ENCODE results near the gene GPRC5D.

GPRC5D gene

DNA sequence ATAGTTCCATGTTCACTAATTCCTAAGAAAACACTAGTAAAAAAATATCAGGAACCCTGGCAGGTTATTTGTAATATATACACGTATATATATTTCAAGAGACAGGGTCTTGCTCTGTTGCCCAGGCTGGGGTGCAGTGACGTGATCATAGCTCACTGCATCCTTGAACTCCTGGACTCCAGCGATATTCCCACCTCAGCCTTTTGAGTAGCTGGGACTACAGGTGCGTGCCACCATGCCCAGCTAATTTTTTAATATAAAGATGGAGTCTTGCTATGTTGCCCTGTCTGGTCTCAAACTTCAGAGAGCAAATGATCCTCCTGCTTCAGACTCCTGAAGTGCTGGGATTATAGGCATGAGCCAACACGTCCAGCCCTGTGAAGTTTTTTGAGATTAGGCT, 44.4 kb downstream of the GPRC5D start:
- Histone ChIP-seq H3K4me3 (ENCODE audit: low read length) (no peak overlapping the region), H3K9me3 (ENCODE audit: low read length) (no peaks in the 10 kb centered on the region), H3K36me3 (ENCODE audit: insufficient read depth, low read length) (no peaks in the 10 kb centered on the region), H3K4me1 (ENCODE audit: insufficient read depth, low read length) (no peaks in the 10 kb centered on the region), H3K27me3 (ENCODE audit: insufficient read depth, low read length) (peaks cover 2% of the 10 kb centered on the region), H2AFZ (ENCODE audit: low read depth, low read length) (no peak overlapping the region)

DNA sequence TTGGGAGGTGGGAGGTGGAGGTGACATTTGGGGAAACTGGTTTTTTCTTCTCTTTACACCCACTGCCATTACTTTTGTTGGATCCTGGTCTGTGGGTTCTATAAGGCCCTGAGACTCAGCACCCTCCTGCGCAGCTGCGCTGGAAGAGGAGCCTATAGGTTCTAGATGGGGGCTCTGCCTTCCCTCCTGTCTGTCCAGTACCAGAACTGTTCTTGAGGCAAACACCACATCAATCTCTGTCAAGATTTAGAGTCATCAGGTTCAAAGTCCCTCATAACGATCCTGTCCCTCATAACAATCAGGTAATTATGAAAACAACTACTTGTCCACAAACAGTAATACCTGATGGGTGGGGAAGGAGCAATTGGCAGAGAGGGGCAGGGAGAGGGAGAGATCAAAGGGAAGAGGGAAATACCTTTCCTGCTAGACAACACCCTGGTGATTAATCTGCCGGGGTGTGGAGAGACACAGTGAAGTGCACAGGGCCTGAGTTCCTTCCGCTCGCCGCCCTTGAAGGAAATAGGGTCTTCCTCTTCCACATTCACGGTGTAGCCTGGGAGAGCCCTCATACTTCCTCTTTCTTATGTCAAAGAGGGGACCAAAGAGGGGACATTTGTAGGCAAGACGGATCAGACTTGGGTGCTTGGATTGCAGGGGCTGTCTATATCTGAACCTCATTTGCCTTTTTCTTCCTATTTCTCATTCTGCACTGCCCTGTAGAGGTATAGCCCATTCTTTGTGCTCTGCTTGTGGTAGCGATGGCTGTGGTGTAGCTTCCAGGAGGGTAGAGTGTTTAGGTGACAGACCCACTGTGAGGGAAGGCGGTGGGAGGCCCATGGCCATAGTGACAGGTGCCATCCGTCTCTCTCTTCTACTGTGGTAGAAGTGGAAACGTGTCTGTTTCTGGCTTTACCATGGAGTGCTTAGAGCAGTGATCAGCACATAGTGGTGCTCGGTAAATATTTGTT, 48.0 kb downstream of the GPRC5D start:
- Histone ChIP-seq H3K9me3 (ENCODE audit: low read length) (no peaks in the 10 kb centered on the region), H3K27me3 (ENCODE audit: insufficient read depth, low read length) (peaks cover 2% of the 10 kb centered on the region), H3K36me3 (ENCODE audit: insufficient read depth, low read length) (no peaks in the 10 kb centered on the region), H2AFZ (ENCODE audit: low read depth, low read length) (no peak overlapping the region), H3K4me1 (ENCODE audit: insufficient read depth, low read length) (no peaks in the 10 kb centered on the region), H3K4me3 (ENCODE audit: low read length) (no peak overlapping the region)

DNA sequence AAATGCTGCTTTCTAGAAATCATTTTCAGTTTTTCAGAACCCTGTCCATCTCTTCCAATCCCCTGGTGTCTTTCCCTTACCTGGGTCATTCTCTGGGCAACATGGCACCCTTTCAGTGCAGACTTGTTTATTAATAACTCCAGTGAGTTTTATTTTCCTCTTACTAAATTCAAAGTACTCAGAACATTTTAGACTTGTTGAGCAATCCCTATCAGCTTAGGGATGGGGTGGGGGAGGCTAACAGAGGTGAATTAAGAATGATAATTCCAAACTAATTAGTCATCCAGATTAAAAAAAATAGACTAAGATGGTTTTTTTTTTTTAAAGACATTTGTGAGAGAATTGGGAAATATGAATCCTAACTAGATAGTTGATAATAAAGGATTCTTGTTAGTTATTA, 49.9 kb downstream of the GPRC5D start:
- Histone ChIP-seq H3K4me3 (ENCODE audit: low read length) (no peak overlapping the region), H3K36me3 (ENCODE audit: insufficient read depth, low read length) (no peaks in the 10 kb centered on the region), H3K4me1 (ENCODE audit: insufficient read depth, low read length) (no peaks in the 10 kb centered on the region), H3K9me3 (ENCODE audit: low read length) (no peaks in the 10 kb centered on the region), H3K27me3 (ENCODE audit: insufficient read depth, low read length) (peaks cover 2% of the 10 kb centered on the region), H2AFZ (ENCODE audit: low read depth, low read length) (no peak overlapping the region)

DNA sequence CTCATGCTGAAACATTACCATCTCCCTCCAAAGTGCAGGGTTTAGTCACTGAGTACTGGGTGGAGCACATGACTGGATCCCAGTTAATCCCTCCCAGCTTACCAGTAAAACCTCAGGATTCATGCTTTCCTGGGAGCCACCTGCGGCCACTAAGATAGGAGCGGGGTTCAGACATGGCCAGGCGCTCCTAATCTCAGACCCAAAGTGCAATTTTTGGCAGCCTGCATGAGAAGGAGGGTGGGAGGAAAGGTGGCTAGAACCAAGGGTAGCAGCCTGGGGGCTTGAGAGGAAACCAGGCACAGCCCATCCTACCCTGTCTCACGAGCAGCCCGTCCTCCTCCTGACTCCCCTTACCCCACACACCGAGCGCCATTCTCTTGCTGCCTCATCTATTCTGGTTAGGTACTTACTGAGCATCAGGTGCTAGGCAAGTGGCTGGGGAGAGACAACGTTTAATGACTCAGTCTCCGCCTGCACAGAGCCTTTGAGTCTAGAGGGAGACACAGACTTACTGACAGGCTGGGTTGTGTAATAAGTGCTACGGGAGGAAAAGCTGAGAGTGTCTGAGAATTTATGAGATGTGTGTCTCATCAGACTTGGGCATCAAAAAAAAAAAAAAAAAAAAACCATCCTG, 50.7 kb downstream of the GPRC5D start:
- Histone ChIP-seq H3K36me3 (ENCODE audit: insufficient read depth, low read length) (no peaks in the 10 kb centered on the region), H3K4me3 (ENCODE audit: low read length) (no peak overlapping the region), H3K9me3 (ENCODE audit: low read length) (no peaks in the 10 kb centered on the region), H3K4me1 (ENCODE audit: insufficient read depth, low read length) (no peaks in the 10 kb centered on the region), H2AFZ (ENCODE audit: low read depth, low read length) (no peak overlapping the region), H3K27me3 (ENCODE audit: insufficient read depth, low read length) (peaks cover 2% of the 10 kb centered on the region)

DNA sequence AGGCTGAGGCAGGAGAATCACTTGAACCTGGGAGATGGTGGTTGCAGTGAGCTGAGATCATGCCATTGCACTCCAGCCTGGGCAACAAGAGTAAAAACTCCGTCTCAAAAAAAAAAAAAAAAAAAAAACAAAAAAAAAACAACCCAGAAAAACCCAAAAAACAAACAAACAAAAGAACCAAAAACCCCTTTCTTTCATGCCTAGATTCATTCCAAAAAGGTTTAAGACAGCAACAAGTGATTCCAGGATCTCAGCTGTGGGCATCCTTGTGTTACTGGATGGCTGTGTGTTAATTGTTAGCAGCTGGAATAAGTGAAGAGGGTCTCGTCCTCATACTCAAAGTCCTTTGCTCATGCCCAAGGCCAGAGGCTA, 51.2 kb downstream of the GPRC5D start:
- Histone ChIP-seq H3K27me3 (ENCODE audit: insufficient read depth, low read length) (peaks cover 2% of the 10 kb centered on the region), H3K36me3 (ENCODE audit: insufficient read depth, low read length) (no peaks in the 10 kb centered on the region), H3K9me3 (ENCODE audit: low read length) (no peaks in the 10 kb centered on the region), H3K4me1 (ENCODE audit: insufficient read depth, low read length) (no peaks in the 10 kb centered on the region), H2AFZ (ENCODE audit: low read depth, low read length) (no peak overlapping the region), H3K4me3 (ENCODE audit: low read length) (no peak overlapping the region)

DNA sequence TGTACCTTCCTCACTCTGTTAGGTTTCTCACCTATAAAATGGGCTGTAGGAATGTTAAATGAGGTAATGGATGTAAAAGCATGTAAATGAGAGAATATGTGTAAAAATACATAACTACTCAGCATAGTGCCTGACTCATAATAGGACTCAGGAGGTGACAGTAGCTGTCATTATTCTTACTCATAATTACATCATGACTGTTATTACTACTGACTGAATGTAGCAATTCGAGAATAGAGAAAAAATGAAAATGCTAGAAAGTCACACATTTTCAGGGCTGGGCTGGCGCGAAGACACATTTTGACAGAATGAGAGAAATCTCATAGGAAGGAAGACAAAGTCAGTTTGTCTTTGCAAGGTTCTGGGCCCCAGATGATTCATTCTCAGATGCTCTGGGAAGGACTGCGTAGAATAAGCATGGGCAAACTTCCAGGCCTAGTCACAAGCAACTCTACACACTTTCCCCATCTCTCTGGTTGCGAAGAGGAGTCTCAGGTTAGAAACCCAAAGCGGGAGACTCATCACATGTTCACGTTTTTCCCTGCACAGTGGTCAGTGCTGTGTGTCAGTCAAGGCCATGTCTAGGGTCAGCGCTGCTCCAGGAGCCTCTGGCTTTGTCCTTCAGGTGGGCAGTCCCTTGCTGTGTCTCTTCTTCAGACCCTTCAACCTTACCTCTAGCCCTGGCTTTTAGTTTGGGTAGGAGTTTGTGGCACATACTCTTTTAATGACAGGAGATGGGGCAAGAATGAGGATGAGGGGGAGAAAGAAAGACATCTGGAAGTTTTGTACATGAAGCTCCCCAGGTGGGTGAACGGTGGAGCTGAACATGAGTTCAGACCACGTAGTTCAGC, 52.2 kb downstream of the GPRC5D start:
- Histone ChIP-seq H3K27me3 (ENCODE audit: insufficient read depth, low read length) (peaks cover 2% of the 10 kb centered on the region), H3K4me1 (ENCODE audit: insufficient read depth, low read length) (no peaks in the 10 kb centered on the region), H3K36me3 (ENCODE audit: insufficient read depth, low read length) (no peaks in the 10 kb centered on the region), H3K9me3 (ENCODE audit: low read length) (no peaks in the 10 kb centered on the region), H3K4me3 (ENCODE audit: low read length) (no peak overlapping the region), H2AFZ (ENCODE audit: low read depth, low read length) (no peak overlapping the region)

DNA sequence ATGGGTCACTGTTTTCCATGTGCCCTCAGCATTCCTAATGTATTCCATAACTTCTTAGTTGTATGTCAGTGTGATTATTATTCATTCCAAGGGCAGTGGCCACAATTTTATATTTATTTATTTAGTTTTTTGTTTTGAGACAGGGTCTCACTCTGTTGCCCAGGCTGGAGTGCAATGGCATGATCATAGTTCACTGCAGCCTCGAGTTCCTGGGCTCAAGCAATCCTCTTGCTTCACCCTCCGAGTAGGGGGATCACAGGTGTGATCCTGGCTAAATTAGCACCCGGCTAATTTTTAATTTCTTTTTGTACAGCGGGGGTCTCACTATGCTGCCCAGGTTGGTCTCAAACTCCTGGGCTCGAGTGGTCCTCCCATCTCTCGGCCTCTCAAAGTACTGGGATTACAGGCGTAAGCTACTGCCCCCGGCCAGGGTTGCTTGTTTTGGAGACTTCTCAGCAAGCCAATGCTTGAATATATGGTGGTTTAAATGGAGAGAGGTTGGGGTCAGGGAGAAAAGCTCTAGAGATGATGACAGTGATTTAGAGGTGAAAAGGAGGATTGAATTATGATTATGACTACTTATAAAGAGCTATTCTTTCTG, 53.0 kb downstream of the GPRC5D start:
- Histone ChIP-seq H3K4me3 (ENCODE audit: low read length) (no peak overlapping the region), H3K9me3 (ENCODE audit: low read length) (no peaks in the 10 kb centered on the region), H3K4me1 (ENCODE audit: insufficient read depth, low read length) (no peaks in the 10 kb centered on the region)

DNA sequence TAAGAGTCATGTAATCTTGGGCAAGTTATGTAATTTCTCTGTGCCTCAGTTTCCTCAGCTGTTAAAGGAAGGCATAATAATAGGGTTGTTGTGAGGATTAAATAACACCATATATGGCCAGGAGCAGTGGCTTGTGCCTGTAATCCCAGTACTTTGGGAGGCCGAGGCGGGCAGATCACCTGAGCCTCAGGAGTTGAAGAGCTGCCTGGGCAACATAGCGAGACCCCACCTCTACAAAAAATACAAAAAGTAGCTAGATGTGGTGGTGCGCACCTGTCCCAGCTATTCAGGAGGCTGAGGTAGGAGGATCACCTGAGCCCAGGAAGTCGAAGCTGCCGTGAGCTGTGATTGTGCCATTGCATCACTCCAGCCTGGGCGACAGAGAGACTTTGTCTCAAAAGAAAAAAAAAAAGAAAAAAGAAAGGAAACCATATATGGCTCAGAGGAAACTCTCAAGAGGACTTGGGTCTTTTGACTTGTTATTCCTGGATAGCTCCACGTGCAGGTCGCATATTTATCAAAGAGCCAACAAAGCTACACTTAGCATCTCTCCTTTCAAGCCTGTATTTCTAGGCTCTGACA, 53.7 kb downstream of the GPRC5D start:
- no peaks in the 10 kb centered on the region for H3K4me1 ChIP-seq (ENCODE audit: insufficient read depth, low read length)
- H3K27me3 ChIP-seq (ENCODE audit: insufficient read depth, low read length), result peaks cover 5% of the 10 kb centered on the region
- H3K4me3 ChIP-seq (ENCODE audit: low read length), result no peak overlapping the region
- H2AFZ ChIP-seq (ENCODE audit: low read depth, low read length), result no peak overlapping the region
- H3K36me3 ChIP-seq (ENCODE audit: insufficient read depth, low read length), result no peaks in the 10 kb centered on the region
- H3K9me3 ChIP-seq (ENCODE audit: low read length), result no peaks in the 10 kb centered on the region

More for the DNA sequence above, 53.0 kb downstream of the GPRC5D start:
- H3K36me3 ChIP-seq (ENCODE audit: insufficient read depth, low read length), result no peaks in the 10 kb centered on the region
- peaks cover 2% of the 10 kb centered on the region for H3K27me3 ChIP-seq (ENCODE audit: insufficient read depth, low read length)
- no peak overlapping the region for H2AFZ ChIP-seq (ENCODE audit: low read depth, low read length)

DNA sequence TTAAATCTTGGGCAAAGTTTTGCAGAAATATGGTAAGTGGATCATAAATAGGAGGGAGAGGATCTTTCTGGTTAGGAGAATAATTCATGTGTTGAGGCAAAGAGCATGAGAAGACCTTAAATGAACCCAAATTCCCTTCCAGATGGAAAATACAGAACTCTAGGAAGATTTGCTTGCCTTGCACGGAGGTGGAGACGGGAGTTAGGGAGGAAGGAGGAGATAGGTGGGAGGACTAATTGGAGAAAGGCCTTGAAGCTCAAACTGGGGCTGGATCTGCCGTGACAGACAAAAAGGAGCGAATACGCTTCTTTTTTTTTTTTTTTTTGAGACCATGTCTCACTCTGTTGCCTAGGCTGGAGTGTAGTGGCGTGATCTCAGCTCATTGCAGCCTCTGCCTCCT, 54.7 kb downstream of the GPRC5D start:
- Histone ChIP-seq H2AFZ (ENCODE audit: low read depth, low read length) (no peak overlapping the region), H3K9me3 (ENCODE audit: low read length) (no peaks in the 10 kb centered on the region), H3K27me3 (ENCODE audit: insufficient read depth, low read length) (peaks cover 14% of the 10 kb centered on the region), H3K4me1 (ENCODE audit: insufficient read depth, low read length) (no peaks in the 10 kb centered on the region), H3K36me3 (ENCODE audit: insufficient read depth, low read length) (no peaks in the 10 kb centered on the region), H3K4me3 (ENCODE audit: low read length) (no peak overlapping the region)

DNA sequence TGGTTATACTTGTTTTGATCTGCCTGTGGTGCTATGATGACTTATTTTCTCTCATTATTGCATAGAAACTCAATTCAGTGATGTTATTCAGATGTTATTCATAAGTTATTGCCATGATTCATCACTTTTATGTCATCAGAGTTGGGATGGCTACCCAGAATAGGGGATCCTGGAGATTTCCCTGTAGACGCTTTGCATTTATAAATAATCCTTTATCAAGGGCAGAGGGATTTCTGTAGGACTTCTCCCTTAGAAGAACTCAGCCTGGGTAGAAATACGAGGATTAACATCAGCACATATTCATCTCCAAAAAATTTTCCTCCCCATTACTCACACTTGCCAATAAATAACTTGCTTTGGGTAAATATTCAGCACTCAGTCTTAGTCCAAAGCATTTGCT, 55.7 kb downstream of the GPRC5D start:
- Histone ChIP-seq H3K9me3 (ENCODE audit: low read length) (no peaks in the 10 kb centered on the region), H3K4me3 (ENCODE audit: low read length) (no peak overlapping the region)

DNA sequence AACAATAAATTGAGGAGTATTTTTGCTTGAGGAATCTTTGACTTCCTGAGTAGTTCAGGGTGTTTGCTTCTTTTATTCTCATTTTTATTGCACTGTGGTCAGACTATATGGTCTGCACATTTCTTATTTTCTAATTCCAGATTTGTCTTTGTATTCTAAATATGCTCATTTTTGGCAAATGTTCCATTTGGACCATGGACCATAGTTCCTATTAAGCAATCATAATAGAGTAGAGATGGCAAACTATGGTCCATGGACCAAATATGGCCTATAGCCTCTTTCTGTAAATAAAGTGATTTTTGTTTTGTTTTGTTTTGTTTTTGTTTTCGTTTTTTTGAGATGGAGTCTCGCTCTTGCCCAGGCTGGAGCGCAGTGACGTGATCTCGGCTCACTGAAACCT, 58.5 kb downstream of the GPRC5D start:
- H3K4me1 ChIP-seq (ENCODE audit: insufficient read depth, low read length), result peaks cover 13% of the 10 kb centered on the region
- no peaks in the 10 kb centered on the region for H3K36me3 ChIP-seq (ENCODE audit: insufficient read depth, low read length)
- H3K27me3 ChIP-seq (ENCODE audit: insufficient read depth, low read length), result peaks cover 45% of the 10 kb centered on the region
- H2AFZ ChIP-seq (ENCODE audit: low read depth, low read length), result no peak overlapping the region
- no peaks in the 10 kb centered on the region for H3K9me3 ChIP-seq (ENCODE audit: low read length)
- H3K4me3 ChIP-seq (ENCODE audit: low read length), result no peak overlapping the region

More for the DNA sequence above, 55.7 kb downstream of the GPRC5D start:
- Histone ChIP-seq H2AFZ (ENCODE audit: low read depth, low read length) (no peak overlapping the region), H3K27me3 (ENCODE audit: insufficient read depth, low read length) (peaks cover 21% of the 10 kb centered on the region), H3K4me1 (ENCODE audit: insufficient read depth, low read length) (peaks cover 4% of the 10 kb centered on the region), H3K36me3 (ENCODE audit: insufficient read depth, low read length) (no peaks in the 10 kb centered on the region)

DNA sequence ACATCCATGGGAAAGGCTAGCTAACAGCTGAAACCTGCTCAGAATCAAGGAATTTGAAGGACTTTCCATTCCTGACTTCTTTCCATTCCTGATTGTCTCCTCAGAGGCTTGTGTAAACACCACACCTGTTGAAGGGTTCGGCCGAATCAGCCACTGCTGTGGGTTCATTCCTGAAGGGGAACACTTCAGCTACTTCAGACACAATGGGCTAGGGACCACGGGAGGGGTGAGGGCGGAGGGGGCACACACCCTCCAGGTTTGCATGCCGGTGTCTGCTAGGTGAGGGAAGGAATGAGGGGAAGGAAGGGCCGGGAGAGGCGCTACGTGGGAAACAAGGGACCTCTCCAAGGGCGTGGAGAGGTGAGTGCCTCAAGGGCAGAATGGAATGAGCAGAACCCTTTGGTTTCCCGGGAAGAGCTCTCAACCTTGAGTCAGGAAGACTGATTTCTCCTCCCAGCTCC, 59.3 kb downstream of the GPRC5D start:
- H3K27me3 ChIP-seq (ENCODE audit: insufficient read depth, low read length), result peaks cover 45% of the 10 kb centered on the region
- no peaks in the 10 kb centered on the region for H3K36me3 ChIP-seq (ENCODE audit: insufficient read depth, low read length)
- H3K4me3 ChIP-seq (ENCODE audit: low read length), result no peak overlapping the region
- H2AFZ ChIP-seq (ENCODE audit: low read depth, low read length), result no peak overlapping the region
- peaks cover 13% of the 10 kb centered on the region for H3K4me1 ChIP-seq (ENCODE audit: insufficient read depth, low read length)
- H3K9me3 ChIP-seq (ENCODE audit: low read length), result no peaks in the 10 kb centered on the region
